Panc1 (cell line): Measurements from ENCODE around the gene CDK4. TPM values are rescaled to one million over a fixed set of nuclear protein-coding genes. Genes with fewer than 3 reads are reported as not detected.

Source experiments
- ATAC-seq: fragments of 200-7000 bp; cut with Tn5 transposase; 2 replicates; pipeline ENCODE4 v1.9.1; 2020; ENCODE audit warnings: mild to moderate bottlenecking, moderate library complexity
- BruUV-seq: library from RNA; stranded (reverse); fragments of 400-500 nt; replicated peaks from 2 replicates; lab custom pipeline; 2021; lab: Mats Ljungman, UMichigan
- CTCF ChIA-PET: fragments of 300-600 bp; sonication (Branson Sonifier 250); formaldehyde crosslinking; loops from one replicate; lab custom pipeline; 2022; ENCODE audit warnings: antibody characterized with exemption; lab: Charles Lee
- POLR2A ChIA-PET: fragments of 300-600 bp; sonication (Branson Sonifier 250); formaldehyde crosslinking; loops from one replicate; lab custom pipeline; 2022; ENCODE audit warnings: antibody characterized with exemption; lab: Charles Lee
- DNase-seq: peaks from one replicate; pipeline ENCODE4 v3.0.0-alpha.2; 2010; ENCODE audit warnings: low read depth, low spot score
- H3K27ac ChIP-seq: 2 replicates; pipeline ENCODE4 v1.5.1; 2011; ENCODE audit warnings: mild to moderate bottlenecking, low read length, inconsistent platforms
- H3K27me3 ChIP-seq: fragments of 200-500 bp; sonication (Bioruptor generic); 2 replicates; pipeline ENCODE4 v1.6.0; 2014; ENCODE audit warnings: low read length, inconsistent platforms; ENCODE audit not compliant: control insufficient read depth, insufficient read depth
- H3K36me3 ChIP-seq: fragments of 200-500 bp; sonication (Bioruptor generic); 2 replicates; pipeline ENCODE4 v1.5.1; 2014; ENCODE audit warnings: inconsistent platforms, mild to moderate bottlenecking, low read length, moderate library complexity; ENCODE audit not compliant: control insufficient read depth, insufficient read depth
- H3K4me1 ChIP-seq: 2 replicates; pipeline ENCODE4 v1.5.1; 2011; ENCODE audit warnings: inconsistent platforms, mild to moderate bottlenecking, low read length, moderate library complexity; ENCODE audit not compliant: control insufficient read depth, insufficient read depth
- H3K4me3 ChIP-seq, 2 experiments: 2 replicates each; pipeline ENCODE4 v1.5.1; 2011 to 2012; ENCODE audit warnings: low read depth in 2 of 2, low read length in 2 of 2, mild to moderate bottlenecking in 2 of 2, inconsistent platforms in 1 of 2, moderate library complexity in 1 of 2
- H3K9me3 ChIP-seq: fragments of 200-500 bp; sonication (Bioruptor generic); 2 replicates; pipeline ENCODE4 v1.5.1; 2014; ENCODE audit warnings: low read depth, mild to moderate bottlenecking, inconsistent platforms, low read length, moderate library complexity; ENCODE audit not compliant: control insufficient read depth, insufficient read depth
- POLR2AphosphoS5 ChIP-seq: IDR thresholded peaks from 2 replicates; pipeline ENCODE4 v1.6.1; 2012; ENCODE audit warnings: mild to moderate bottlenecking, low read depth, low read length, moderate library complexity
- REST ChIP-seq, 2 experiments: IDR thresholded peaks; 2 replicates each; pipeline ENCODE4 v1.6.1; 2011 to 2012; ENCODE audit warnings: low read depth in 2 of 2, control low read depth in 1 of 2, low read length in 1 of 2, mild to moderate bottlenecking in 1 of 2, moderate library complexity in 1 of 2; ENCODE audit not compliant: insufficient read depth in 1 of 2
- SIN3A ChIP-seq: IDR thresholded peaks from 2 replicates; pipeline ENCODE4 v1.6.1; 2012; ENCODE audit warnings: low read depth, mild to moderate bottlenecking, low read length, moderate library complexity, borderline replicate concordance; ENCODE audit not compliant: insufficient read depth
- TCF7L2 ChIP-seq: IDR thresholded peaks from 2 replicates; pipeline ENCODE4 v1.6.1; 2011; ENCODE audit warnings: mild to moderate bottlenecking, low read depth, low read length, inconsistent platforms
- in situ Hi-C: cut with HindIII; loops from 2 replicates; pipeline ENCODE4 v1.10.0; 2016; ENCODE audit warnings: low sequenced_read_pairs, low pct_unique_long_range_greater_than_20kb
- intact Hi-C: fragments of 100-400 bp; cut with micrococcal nuclease; formaldehyde crosslinking; loops from one replicate; pipeline ENCODE4 v1.10.0; 2022; ENCODE audit not compliant: unreplicated experiment
- total RNA-seq: library from RNA; stranded (reverse); gene quantifications from one replicate; pipeline ENCODE4 v1.2.1, GENCODE V29; 2021; ENCODE audit not compliant: unreplicated experiment
- TF ChIP-seq, protein P1 (sequence below): fragments of 450-650 bp; IDR thresholded peaks from 2 replicates; pipeline ENCODE4 v1.5.1; 2017; ENCODE audit warnings: mild to moderate bottlenecking

The CDK4 gene
- total RNA-seq, 1 experiment from 2014 or later = 201 TPM

GRCh38 chr12:57751432-57751787 is 700 bp downstream of the CDK4 start:
- DNase-seq = no peak
- in situ Hi-C loops (no loop called here), intact Hi-C loops (no loop called here)
- Histone ChIP-seq H3K9me3 (no peaks in the 10 kb centered on the region), H3K36me3 (peaks cover 18% of the 10 kb centered on the region), H3K4me3 (peak overlapping the region; percentile 85 to 98), H3K27ac (peak overlapping the region; percentile 98), H3K27me3 (peaks cover 7% of the 10 kb centered on the region), H3K4me1 (peaks cover 14% of the 10 kb centered on the region)
- BruUV-seq = no TSS peak
- ATAC-seq = no peak
- POLR2A ChIA-PET = no interaction called here
- CTCF ChIA-PET = no interaction called here
- TF ChIP-seq TCF7L2 = no peak
- no peak for TF ChIP-seq POLR2AphosphoS5
- TF ChIP-seq REST (IDR thresholded peaks at IDR 0.05; ENCODE audit: insufficient read depth in 1 of 2, low read depth in 2 of 2, low read length in 1 of 2) = no peak
- TF ChIP-seq, protein P1, sequence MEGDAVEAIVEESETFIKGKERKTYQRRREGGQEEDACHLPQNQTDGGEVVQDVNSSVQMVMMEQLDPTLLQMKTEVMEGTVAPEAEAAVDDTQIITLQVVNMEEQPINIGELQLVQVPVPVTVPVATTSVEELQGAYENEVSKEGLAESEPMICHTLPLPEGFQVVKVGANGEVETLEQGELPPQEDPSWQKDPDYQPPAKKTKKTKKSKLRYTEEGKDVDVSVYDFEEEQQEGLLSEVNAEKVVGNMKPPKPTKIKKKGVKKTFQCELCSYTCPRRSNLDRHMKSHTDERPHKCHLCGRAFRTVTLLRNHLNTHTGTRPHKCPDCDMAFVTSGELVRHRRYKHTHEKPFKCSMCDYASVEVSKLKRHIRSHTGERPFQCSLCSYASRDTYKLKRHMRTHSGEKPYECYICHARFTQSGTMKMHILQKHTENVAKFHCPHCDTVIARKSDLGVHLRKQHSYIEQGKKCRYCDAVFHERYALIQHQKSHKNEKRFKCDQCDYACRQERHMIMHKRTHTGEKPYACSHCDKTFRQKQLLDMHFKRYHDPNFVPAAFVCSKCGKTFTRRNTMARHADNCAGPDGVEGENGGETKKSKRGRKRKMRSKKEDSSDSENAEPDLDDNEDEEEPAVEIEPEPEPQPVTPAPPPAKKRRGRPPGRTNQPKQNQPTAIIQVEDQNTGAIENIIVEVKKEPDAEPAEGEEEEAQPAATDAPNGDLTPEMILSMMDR = no peak
- no peak for TF ChIP-seq SIN3A

DNA sequence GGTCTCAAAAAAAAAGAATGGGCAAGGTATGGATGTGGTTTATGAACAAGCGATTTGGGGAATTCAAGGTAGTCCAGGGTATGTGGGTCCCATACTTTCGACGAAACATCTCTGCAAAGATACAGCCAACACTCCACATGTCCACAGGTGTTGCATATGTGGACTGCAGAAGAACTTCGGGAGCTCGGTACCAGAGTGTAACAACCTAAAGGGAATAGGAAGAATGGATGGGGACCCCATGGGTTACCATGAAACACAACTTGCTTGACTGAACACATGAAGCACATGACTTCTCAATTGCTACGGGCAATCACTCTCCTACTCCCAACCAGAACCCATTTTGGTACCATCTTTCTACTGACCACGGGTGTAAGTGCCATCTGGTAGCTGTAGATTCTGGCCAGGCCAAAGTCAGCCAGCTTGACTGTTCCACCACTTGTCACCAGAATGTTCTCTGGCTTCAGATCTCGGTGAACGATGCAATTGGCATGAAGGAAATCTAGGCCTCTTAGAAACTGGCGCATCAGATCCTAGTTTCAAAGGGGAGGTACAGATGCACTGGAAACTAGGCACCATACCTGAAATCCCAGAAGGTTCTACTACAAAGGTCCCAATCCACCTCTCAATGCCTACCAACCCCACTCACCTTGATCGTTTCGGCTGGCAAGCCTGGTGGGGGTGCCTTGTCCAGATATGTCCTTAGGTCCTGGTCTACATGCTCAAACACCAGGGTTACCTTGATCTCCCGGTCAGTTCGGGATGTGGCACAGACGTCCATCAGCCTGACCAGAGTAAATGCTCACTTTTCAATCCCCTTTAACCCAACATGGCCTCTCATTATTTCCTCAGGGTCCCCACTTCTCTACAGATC is 1.3 kb downstream of the CDK4 start:
- no TSS peak for BruUV-seq
- Histone ChIP-seq H3K9me3 (no peaks in the 10 kb centered on the region), H3K27ac (peak overlapping the region; percentile 98), H3K27me3 (0 out of 2 replicates have a peak, but pooled peaks cover 2% of the 10 kb centered on the region), H3K4me1 (peaks cover 14% of the 10 kb centered on the region), H3K4me3 (peak overlapping the region; percentile 85 to 98), H3K36me3 (peaks cover 18% of the 10 kb centered on the region)
- in situ Hi-C loops = no loop called here
- TF ChIP-seq REST (IDR thresholded peaks at IDR 0.05; ENCODE audit: insufficient read depth in 1 of 2, low read depth in 2 of 2, low read length in 1 of 2) = no peak
- TF ChIP-seq POLR2AphosphoS5 = no peak
- no peak for TF ChIP-seq TCF7L2
- TF ChIP-seq, protein P1 = no peak
- TF ChIP-seq SIN3A = no peak
- ATAC-seq (no peak), DNase-seq (no peak)
- ChIA-PET POLR2A (interaction anchor here (0.7 kb wide), 1 partner anchor 41 kb away, joined by 3 read pairs; no protein-coding TSS in a partner anchor), CTCF (no interaction called here)
- intact Hi-C loops = no loop called here
